GM18499 (cell line): ENCODE data around the gene CD82.

Source experiments
- ATAC-seq: cut with Tn5 transposase; IDR thresholded peaks from one replicate; pipeline ENCODE4 v1.9.1; 2021; ENCODE audit warnings: moderate number of reproducible peaks; ENCODE audit not compliant: insufficient read depth, unreplicated experiment

The CD82 gene

GRCh38 chr11:44565211-44565952 lies at the start of gene CD82:
CD82 (plus strand) TSS chr11:44565663; CDS start chr11:44594663, 29,000 bp downstream.
- ATAC-seq: peak; percentile 56

- ATAC-seq: no peak
Measured at GRCh38 chr11:44516688-44517507, 48.6 kb upstream of the CD82 start.

- no peak for ATAC-seq
Measured at GRCh38 chr11:44517541-44517940, 47.9 kb upstream of the CD82 start.

- ATAC-seq: no peak
Measured at GRCh38 chr11:44518968-44519550, 46.4 kb upstream of the CD82 start.

GRCh38 chr11:44519989-44520737 lies 45.3 kb upstream of the CD82 start:
- ATAC-seq: no peak

GRCh38 chr11:44521148-44521547 lies 44.3 kb upstream of the CD82 start:
- ATAC-seq: no peak

- ATAC-seq: no peak
Measured at GRCh38 chr11:44522294-44522693, 43.2 kb upstream of the CD82 start.

GRCh38 chr11:44524346-44524745 lies 41.1 kb upstream of the CD82 start:
- no peak for ATAC-seq

GRCh38 chr11:44524751-44525201 lies 40.7 kb upstream of the CD82 start:
- ATAC-seq: no peak

GRCh38 chr11:44525473-44526252 lies 39.8 kb upstream of the CD82 start:
- ATAC-seq: no peak

GRCh38 chr11:44526438-44526837 lies 39.0 kb upstream of the CD82 start:
- no peak for ATAC-seq

GRCh38 chr11:44527476-44527875 lies 38.0 kb upstream of the CD82 start:
- no peak for ATAC-seq

- ATAC-seq: no peak
Measured at GRCh38 chr11:44528103-44528502, 37.4 kb upstream of the CD82 start.

GRCh38 chr11:44528581-44528980 lies 36.9 kb upstream of the CD82 start:
- ATAC-seq: no peak

GRCh38 chr11:44529895-44530412 lies 35.5 kb upstream of the CD82 start:
- no peak for ATAC-seq

- no peak for ATAC-seq
Measured at GRCh38 chr11:44530413-44531115, 34.9 kb upstream of the CD82 start.

- ATAC-seq: no peak
Measured at GRCh38 chr11:44531116-44531504, 34.4 kb upstream of the CD82 start.

GRCh38 chr11:44531636-44532035 lies 33.8 kb upstream of the CD82 start:
- ATAC-seq: no peak

- ATAC-seq: no peak
Measured at GRCh38 chr11:44532809-44533208, 32.7 kb upstream of the CD82 start.
